ENCODE data around the gene BTRC.

The BTRC gene

DNA sequence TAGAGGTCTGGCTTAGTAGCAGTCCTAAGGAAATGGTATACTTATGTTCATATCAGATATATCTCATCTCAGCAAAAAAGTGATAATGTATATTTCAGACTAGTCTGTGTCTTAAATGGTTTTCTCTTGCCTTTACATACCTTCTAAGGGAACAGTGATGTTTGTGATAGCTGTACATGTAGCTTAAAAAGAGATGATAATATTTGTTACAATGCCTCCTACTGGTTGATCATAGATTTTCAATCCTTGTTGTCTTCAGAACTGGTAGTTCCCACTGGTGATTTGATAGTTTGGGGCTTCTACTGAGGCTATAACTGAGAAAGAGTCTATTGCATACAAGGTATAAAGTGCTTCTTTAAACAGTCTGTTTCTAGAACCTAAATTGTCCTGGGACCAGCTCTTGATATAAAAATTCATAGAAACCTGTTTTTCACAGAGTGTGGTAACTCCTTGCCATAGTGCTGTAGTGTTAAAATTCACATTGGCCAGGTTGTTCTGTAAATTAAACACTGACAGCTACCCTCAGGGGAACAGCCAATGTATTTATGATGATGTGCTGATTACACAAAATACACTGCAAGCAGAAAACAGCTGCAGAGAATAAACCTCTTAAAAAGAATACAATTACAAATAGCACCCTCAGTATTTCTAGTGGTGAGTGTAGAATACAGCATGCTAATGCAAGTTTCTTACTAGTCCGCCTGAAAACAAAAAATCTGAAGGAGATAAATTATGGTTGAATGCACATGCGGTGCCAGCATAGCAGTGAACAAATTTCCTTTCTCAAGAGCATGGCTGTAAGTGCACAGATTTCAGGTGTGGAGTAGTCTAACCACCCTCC is 90.3 kb downstream of the BTRC start:
- no peak for DNase-seq (ENCODE audit: low read depth)

DNA sequence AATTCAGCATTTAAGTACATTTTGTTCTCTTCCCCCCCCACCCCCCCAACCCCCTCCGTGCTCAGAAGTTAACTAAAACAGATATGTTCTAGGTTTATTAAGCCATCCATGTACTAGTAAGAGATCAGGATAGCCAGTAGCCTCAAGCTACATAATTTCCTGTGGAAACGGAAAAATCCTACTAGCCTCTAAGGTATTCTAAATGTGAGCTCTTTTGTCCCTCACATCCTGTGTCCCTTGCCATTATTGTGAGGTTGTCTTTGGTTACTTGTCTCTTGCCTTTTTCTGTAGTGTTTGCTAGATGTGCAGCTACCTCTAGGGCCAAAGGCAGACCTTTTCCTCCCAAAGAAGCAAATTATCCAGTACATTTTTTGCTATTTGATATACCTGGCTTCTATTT is 92.1 kb downstream of the BTRC start:
- no peak for DNase-seq (ENCODE audit: low read depth)

DNA sequence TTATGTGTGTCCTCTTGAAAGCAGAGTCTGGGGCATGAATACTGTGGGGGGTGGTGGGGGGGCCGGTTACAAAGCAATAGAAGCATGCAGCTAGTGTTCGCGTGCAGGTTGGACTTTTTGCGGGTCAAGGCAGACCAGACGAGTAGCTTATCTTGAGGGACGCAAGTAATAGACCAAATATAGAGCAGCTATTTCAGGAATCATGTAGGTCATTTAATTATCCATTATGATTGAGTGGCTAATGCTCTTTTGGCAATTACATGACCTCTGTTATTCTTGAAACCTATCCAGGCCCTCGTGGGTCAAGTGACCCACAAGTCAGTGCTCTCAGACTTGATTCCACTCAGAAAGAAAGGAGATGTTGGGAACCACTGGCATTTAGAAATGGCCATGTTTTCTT is 93.0 kb downstream of the BTRC start:
- DNase-seq (ENCODE audit: low read depth) = no peak

DNA sequence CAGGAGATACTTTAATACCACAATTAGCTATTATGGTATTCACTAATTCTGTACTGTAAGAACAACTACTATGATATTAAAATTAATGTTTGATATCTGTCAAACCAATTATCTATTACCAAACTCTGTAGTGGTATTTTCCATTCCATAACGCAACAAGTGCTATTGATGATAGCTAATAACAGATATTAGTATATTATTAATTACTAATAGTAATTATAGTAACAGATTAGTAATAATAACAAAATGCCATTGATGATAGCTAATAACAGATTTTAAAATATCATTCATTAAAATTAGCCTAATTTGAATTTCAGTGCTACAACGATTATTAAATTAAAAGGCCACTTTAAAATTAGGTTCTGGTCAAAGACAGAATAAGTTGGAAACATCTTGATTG is 93.5 kb downstream of the BTRC start:
- DNase-seq (ENCODE audit: low read depth) = no peak

DNA sequence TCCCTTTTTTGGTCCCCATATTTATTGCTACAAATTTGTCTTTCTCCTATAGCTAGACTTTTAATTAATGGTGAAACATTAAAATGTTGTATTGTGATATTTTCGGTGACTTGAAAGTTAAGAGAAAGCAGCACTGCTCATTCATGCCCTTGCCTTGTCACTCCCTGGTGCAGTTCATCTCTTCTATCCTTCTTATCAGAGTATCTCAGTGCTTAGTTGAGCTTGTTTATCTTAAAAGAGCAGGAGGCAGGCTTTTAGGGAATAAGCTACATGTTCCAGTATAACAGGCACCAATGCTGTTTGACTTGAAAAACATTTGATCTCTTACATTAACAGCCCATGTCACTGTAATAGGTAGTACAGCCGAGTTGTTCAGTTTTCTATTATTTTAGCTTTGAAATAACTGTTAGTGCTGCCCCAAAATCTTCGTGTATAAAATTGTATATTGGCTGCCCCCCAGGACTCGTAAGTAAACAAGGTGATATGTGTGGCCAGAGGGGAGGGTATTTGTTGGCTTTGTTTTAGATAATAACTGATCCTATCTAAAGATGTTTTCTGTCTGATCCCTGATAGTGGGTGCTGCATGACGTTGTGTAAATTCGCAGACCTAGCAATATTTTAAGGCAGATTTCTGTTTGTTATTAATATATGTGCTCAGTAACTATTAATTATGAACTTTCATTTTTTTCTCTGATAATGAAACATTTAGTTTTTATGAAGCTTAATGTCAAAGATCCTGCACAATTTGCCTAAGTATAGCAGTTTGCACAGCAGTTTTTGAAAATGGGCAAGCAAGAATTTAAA is 96.5 kb downstream of the BTRC start:
- DNase-seq (ENCODE audit: low read depth) = no peak

DNA sequence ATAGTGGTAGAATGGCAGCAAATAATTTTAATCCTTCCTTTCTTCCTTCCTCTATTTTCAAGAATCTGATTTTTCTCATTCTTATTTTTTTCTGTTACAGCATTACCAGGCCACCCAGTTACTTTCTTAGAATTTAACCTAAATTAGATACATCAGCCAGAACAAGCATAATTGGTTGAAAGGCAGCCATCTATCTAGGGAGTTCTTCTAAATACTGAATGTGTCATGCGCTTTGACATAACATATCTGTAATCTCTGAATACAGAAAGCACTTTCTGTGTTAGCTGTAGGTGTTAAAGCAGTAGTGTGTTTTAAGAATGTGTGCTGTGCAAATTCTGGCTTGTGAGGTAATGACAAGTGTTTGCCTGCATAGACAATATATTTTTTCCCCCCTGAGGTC is 97.3 kb downstream of the BTRC start:
- no peak for DNase-seq (ENCODE audit: low read depth)

DNA sequence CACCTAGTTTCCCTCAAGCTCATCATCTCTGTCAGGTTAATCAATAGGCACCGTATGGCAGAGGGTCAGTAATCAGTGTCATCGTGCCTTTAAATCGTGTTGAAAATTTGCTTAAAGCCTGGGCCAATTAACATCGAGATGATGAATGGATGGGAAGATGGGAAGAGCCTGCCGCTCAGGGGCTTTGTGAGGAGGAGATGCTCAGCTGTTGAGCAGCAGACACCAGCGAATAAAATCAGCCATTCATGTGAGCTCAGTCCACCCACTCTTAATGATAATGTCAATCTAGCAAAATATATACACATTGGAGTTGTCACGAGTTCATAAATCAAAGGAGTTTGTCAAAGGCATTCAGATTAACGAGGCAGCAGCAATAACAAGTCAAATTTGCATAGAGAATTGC is 97.7 kb downstream of the BTRC start:
- DNase-seq (ENCODE audit: low read depth) = no peak

DNA sequence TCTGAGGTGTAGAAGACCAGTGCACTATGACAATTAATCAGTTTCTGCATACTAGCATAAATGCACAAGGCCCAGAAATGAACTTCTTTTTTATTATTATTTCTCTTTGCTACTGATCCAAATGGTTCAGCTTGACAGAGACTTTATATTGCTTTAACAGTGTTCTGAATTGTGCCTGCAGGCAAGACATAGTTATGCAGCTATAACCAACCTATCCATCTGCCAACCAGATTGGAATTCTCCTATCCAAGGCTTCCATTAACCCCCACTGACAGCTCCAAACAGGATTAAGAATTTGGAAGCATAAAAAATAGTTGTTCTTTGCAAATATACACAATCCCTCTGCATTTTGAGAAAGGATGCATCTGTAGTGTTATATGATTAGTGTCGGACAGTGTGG is 98.2 kb downstream of the BTRC start:
- no peak for DNase-seq (ENCODE audit: low read depth)

DNA sequence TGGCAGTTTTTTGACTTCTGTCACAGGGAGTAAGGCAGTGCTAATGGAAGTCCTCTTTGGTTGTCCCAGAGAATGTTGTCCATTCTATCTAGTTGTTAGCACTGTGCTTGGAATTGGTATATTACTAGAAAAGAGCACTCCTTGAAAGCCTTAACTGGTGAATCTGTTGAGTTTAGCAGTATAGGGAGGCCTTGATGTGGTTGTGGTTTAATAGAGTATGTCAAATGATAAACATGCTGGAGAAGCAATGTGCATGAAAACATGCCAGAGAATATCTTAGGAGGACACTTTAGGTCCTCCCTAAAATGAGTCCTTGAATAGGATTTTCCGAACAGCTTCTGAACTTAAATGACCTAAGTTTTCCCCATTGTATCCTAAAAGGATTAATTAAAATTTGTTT is 98.6 kb downstream of the BTRC start:
- no peak for DNase-seq (ENCODE audit: low read depth)

DNA sequence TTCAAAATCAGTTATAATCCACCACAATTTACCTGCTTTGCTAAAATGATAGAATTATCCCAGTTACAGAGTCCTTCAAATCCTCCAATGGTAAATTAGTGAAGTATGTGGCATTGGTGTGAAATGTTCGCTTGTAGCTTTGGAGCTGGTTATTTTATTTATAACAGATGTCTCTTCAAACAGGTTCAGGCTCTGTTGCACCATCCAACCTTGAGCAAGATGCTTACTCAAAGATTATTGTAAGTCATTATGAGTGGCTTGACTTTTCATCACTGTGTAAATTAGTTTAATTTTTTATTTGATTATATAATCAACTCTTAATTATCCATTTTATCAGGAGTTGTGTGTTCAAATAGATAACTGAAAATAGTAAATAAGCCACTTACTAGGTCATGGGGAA is 99.4 kb downstream of the BTRC start:
- no peak for DNase-seq (ENCODE audit: low read depth)

DNA sequence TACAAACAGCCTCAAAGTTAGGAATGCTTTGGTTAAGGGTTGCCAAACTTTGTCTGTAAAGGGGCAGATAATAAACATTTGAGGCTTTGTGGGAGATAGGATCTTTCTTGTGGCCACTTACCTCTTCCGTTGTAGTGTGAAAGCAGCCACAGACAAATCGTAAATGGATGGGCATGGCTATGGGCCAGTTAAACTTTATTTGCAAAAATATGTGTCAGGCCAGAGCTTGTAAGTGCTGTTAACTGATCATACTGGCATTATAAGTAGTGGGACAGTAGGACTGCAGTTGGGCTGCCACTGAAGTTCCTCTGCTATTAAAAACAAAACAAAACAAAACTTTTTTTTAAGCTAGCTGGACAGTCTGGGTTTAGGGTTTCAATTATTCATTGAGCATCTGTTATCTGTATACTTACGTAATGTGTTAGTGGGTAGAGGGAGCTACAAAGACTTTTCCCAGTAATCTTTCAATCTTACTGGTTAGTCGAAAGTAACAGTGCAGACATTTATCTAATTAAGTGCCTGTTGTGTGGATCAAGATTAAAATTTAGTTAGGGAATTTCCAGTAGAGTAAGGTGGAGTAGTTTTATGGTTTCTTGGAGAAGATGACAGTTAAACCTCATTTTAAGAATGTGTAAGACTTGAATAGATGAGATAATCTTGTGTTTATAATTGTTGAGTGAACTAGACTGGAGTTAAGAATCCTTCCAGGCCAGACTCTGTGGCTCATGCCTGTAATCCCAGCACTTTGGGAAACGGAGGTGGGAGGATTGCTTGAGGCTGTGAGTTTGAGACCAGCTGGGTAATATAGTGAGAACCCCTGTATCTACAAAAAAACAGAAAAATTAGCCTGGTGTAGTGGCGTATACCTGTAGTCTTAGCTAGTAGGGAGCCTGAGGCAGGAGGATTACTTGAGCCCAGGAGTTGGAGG is 100.1 kb downstream of the BTRC start:
- DNase-seq (ENCODE audit: low read depth) = no peak

DNA sequence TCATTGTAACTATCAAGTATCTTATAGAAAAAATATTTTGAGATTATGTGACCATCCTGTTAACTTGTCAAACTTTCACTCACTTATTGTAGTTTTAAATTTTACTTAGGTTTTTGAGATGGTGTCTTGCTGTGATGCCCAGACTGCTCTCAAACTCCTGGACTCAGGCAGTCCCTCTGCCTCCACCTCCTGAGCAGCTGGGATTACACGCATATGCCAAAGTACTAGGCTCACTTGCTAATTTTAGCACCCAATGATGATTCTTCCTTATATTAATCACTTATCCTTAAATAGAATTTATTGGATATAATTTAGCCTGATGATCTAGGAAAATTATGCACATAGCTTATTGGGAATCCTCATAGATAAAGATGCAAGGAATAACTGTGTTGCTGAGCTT is 104.9 kb downstream of the BTRC start:
- DNase-seq (ENCODE audit: low read depth) = no peak

DNA sequence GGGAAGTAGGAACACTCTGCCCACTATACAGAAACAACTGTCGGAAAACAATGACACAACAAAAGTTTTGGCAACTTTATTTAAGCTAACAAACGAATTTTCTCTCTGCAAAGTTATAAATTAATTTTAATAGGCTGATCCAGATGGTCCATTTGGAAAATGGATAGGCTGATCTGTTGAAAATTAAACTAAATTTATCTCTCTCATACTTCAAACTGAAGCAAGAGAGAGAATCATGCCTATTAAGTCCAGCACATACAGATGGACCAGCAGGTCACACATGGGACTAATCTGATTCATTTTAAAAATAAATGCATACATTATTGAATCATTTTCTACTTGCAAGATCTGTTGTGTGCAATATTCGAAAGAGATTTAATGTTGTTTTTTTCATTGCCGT is 110.1 kb downstream of the BTRC start:
- no peak for DNase-seq (ENCODE audit: low read depth)

DNA sequence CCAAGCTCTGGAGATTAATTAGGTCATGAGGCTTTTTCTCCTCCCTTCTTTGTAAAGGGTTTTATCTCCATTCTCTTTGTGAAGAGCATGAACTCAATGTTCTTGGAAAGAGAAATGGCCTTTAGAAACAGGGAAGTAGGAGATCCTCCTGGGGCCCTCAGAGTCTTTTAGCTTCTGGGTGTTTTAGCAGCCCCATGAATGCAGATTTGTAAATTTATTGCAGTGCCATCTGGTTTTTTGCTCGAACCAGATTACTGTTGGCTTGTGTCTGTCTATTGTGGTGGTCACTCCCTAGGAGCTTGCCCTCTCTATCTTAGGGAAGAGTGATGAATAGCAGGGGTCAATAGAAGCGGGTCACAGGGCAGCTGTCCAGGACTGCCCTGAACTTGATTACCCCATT is 110.6 kb downstream of the BTRC start:
- no peak for DNase-seq (ENCODE audit: low read depth)

DNA sequence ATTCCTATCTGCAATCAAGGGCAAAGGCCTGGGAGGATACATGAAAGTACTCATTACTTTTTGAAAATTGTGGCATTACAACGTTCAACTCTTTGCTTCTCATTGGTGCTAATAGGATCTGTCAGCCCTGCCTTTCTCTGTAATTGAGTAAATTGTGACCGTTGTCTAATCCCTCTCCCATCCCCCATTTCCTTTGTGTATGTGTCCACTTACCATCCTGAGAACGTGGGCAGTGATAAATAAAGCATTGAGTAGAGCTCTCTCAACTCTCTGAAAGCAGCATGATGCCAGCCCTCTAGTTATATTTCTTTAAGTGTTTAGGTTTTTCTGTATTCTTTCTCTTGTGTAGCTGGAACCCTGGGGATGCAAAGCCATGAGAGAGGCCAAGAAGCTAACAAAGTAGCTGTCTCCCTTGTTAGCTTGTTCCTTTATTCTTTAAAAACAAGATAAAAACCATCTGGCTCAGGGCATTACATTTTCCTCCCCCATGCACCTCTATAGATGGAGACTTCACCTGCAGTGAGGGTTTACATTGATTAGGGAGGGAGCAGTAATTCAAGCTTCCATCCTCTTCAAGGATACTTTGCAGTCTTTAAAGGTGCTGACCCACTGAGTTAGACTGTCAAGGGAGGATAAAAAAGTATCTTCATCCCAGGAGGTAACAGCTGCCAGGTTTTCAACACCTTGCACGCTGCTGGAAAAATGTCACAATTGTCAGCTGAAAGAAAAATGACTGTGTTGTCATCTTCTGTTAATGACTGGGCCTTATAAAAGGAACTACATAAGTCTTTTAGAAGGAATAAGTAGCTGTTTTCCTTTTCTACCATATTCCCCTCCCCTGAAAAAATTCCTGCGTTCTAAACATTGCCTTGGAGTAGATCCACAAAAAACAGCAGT is 112.3 kb downstream of the BTRC start:
- no peak for DNase-seq (ENCODE audit: low read depth)

DNA sequence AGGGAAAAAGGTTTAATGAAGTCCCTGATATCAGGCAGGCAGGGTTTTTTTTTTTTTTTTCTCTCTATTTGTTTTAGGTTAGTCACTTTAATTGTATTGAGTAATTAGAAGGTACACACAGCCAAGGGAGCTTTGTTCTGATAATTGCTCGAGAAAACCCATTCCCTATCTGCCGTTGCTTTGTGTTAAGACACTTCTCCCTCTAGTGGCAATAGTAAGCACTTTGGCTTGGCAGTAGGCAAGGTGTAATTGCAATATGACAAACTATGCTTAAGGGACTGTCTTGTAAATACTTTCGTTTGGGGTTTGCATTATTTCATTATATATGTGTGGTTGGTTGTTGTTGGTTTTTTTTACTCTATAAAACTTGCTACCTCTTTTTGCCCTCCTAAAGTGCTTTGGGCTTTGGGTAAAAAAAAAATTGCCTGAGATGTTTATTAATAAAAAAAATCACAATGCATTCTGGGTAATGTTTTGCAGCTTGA is 113.4 kb downstream of the BTRC start:
- no peak for DNase-seq (ENCODE audit: low read depth)

DNA sequence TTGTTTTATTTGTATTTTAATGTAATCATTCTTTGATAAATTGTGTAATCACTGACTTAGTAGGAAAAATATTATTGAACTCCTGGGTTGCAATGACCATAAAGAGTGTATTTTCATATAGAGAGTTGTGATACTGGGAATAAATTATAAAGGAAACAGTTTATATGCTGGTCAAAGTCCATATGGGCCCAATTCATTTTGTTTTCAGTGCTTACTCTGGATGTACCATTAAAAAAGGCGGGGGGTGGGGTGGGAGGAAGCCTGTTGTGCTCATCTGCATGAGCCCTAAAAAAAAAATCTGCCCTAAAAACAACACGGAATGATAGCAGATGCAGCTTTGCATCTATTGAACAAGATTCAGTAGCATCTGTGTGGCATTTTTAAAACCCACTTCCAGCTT is 114.2 kb downstream of the BTRC start:
- no peak for DNase-seq (ENCODE audit: low read depth)

DNA sequence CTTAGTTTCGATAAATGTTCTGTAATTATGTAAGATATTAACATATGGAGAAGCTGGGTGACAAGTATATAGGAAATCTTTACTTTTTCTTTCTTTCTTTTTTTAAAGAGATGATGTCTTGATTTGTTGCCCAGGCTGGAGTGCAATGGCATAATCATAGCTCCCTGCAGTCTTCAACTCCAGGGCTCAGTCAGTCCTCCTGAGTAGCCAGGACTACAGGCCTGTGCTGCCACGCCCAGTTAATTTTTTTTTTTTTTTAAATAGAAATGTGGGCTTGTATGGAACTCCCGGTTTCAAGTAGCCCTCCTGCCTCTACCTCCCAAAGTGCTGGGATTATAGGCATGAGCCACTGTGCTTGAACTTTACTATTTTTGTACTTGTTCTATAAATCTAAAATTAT is 122.4 kb downstream of the BTRC start:
- DNase-seq (ENCODE audit: low read depth) = no peak

DNA sequence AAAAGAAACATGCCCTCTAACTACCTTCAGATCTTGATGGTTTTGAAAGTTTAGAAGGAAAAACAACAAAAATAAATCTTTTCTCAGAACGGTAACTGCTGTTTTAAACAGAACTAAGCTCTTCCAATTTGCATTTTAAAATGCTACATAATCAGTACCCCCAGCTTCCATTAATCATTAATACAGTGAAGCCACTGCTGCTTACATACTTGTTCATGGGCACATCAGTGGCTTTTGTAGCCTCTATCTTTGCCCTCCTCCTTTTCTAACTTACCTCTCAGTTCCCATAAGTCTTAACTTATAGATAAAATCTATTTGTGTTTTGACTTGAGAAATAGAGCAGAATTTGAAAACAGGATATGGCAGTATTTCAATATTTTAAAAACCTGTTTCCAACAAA is 125.0 kb downstream of the BTRC start:
- no peak for DNase-seq (ENCODE audit: low read depth)

DNA sequence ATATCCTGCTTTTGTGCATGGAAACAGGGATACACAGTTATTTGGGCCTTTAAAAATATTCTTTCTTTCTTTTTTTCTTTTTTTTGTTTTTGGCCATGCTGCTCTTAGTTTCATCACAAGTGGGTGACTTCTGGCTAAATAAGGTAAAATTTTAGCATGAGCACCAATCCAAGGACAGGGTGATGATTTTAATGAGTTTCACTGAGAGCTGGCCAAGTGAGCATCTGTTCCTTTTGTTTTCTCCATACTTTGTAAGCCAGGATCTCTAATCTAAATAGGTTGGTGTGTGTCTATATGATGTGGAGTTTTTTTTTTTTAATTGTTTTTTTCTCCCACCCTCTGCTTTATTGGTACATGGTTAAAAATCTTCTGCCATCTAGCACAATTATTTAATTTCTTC is 127.3 kb downstream of the BTRC start:
- no peak for DNase-seq (ENCODE audit: low read depth)

DNA sequence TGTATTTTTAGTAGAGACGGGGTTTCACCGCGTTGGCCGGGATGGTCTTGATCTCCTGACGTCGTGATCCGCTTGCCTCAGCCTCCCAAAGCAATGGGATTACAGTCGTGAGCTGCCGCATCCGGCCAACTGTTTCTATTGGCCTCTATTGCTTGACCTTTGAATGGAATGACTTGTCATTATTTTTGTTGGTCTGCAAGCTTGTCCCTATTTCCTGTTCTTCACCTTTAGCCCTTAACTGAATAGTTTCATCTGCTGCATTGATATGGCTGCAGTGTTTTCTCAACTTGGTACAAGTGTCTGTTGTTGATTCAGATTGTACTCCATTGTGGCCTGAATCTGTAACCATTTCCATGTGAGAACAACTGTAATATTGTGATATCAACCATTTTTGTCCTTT is 128.6 kb downstream of the BTRC start:
- DNase-seq (ENCODE audit: low read depth) = no peak
